ENCODE measurements around the gene ARL2. TPM values are rescaled to one million over a fixed set of nuclear protein-coding genes. Genes with fewer than 3 reads are reported as not detected.

ARL2 gene
- total RNA-seq, 1 donor from 2014 or later = 76.1 TPM

GRCh38 chr11:65013130-65013887, 651 bp upstream of the ARL2 start:
- H3K36me3 ChIP-seq (ENCODE audit: control insufficient read depth, insufficient read depth, low read length) = no peaks in the 10 kb centered on the region
- peak; percentile 70 for DNase-seq (ENCODE audit: low read depth)
- FAIRE-seq = no peak
- H3K4me3 ChIP-seq (ENCODE audit: low read depth, low read length) = peak overlapping the region; percentile 57
- TF ChIP-seq CTCF (IDR thresholded peaks at IDR 0.05; ENCODE audit: insufficient read depth, low read length, severe bottlenecking) = peak; percentile 82
- H3K27me3 ChIP-seq (ENCODE audit: control insufficient read depth, insufficient read depth, low read length) = no peaks in the 10 kb centered on the region

GRCh38 chr11:65014726-65015227, 817 bp downstream of the ARL2 start:
- DNase-seq (ENCODE audit: low read depth) (no peak), FAIRE-seq (no peak)
- H3K36me3 ChIP-seq (ENCODE audit: control insufficient read depth, insufficient read depth, low read length) = no peaks in the 10 kb centered on the region
- H3K27me3 ChIP-seq (ENCODE audit: control insufficient read depth, insufficient read depth, low read length) = no peaks in the 10 kb centered on the region
- TF ChIP-seq CTCF (IDR thresholded peaks at IDR 0.05; ENCODE audit: insufficient read depth, low read length, severe bottlenecking) = no peak
- H3K4me3 ChIP-seq (ENCODE audit: low read depth, low read length) = peak overlapping the region; percentile 57

GRCh38 chr11:65016705-65017104, 2.7 kb downstream of the ARL2 start:
- TF ChIP-seq CTCF (IDR thresholded peaks at IDR 0.05; ENCODE audit: insufficient read depth, low read length, severe bottlenecking) = no peak
- peaks cover 1% of the 10 kb centered on the region for H3K36me3 ChIP-seq (ENCODE audit: control insufficient read depth, insufficient read depth, low read length)
- no peak for FAIRE-seq
- DNase-seq (ENCODE audit: low read depth) = no peak
- H3K4me3 ChIP-seq (ENCODE audit: low read depth, low read length) = no peak overlapping the region
- no peaks in the 10 kb centered on the region for H3K27me3 ChIP-seq (ENCODE audit: control insufficient read depth, insufficient read depth, low read length)

- DNase-seq (ENCODE audit: low read depth) = no peak
- no peak for FAIRE-seq
- TF ChIP-seq CTCF (IDR thresholded peaks at IDR 0.05; ENCODE audit: insufficient read depth, low read length, severe bottlenecking) = no peak
- Histone ChIP-seq H3K4me3 (ENCODE audit: low read depth, low read length) (no peak overlapping the region), H3K27me3 (ENCODE audit: control insufficient read depth, insufficient read depth, low read length) (no peaks in the 10 kb centered on the region), H3K36me3 (ENCODE audit: control insufficient read depth, insufficient read depth, low read length) (peaks cover 1% of the 10 kb centered on the region)
These were observed 4.0 kb downstream of the ARL2 start for GRCh38 chr11:65017937-65018336.

- Histone ChIP-seq H3K36me3 (ENCODE audit: control insufficient read depth, insufficient read depth, low read length) (peaks cover 1% of the 10 kb centered on the region), H3K4me3 (ENCODE audit: low read depth, low read length) (no peak overlapping the region), H3K27me3 (ENCODE audit: control insufficient read depth, insufficient read depth, low read length) (no peaks in the 10 kb centered on the region)
- no peak for TF ChIP-seq CTCF (IDR thresholded peaks at IDR 0.05; ENCODE audit: insufficient read depth, low read length, severe bottlenecking)
- DNase-seq (ENCODE audit: low read depth) (no peak), FAIRE-seq (peak; percentile 7)
These were observed 5.9 kb downstream of the ARL2 start for GRCh38 chr11:65019824-65020223.

All from bronchial epithelial cell (primary cell).